Right lobe of liver (tissue), 4 donors: ENCODE data around the gene TBC1D8.

Experiments used
- POLR2A ChIP-seq: fragments of 450-650 bp; IDR thresholded peaks from one replicate; pipeline ENCODE4 v1.6.1; 2017; ENCODE audit warnings: antibody characterized with exemption, mild to moderate bottlenecking
- TF ChIP-seq, protein P1 (sequence below), 4 donors: fragments of 200-600 bp in 3 of 4; fragments of 450-650 bp in 1 of 4; IDR thresholded peaks; one replicate each; pipeline versions ENCODE4 v1.5.1 to v1.8.0; 2016 to 2022; ENCODE audit warnings: antibody characterized with exemption in 4 of 4, mild to moderate bottlenecking in 2 of 4
- donor health status: DM: no; HTN: no; CAD: no.
- donor health status: DM: no; HTN: no; CAD: no.
- donor health status: DM: no; HTN: yes; CAD: no.

DNA sequence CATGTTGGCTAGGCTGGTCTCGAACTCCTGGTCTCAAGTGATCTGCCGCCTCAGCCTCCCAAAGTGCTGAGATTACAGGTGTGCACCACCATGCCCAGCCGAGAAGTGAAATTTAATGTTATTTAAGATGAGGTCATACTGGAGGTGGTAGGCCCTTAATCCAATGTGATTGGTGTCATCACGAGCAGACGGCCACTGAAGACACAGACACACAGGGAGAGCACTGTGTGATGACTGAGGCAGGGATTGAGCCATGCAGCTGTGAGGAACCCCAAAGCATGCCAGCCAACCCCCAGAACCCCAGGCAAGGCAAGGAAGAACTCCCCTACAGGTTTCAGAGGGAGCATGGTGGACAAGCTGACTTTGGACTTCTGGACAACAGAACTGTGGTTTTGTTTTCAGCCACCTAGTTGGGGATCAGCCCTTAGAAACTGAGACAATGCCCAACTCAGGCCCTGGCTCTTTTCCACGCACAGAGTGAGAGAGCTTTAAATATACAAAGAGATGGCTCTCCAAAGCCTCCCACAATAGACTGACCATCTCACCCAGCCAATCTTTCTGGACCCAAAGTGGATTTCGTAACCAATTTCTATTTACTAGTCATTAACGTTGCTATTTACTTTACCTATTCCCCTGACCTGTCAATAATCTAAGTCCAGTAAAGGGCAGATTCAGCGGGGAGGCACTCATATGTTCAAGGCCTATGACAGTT lies 34.2 kb downstream of the TBC1D8 start:
- TF ChIP-seq, protein P1, sequence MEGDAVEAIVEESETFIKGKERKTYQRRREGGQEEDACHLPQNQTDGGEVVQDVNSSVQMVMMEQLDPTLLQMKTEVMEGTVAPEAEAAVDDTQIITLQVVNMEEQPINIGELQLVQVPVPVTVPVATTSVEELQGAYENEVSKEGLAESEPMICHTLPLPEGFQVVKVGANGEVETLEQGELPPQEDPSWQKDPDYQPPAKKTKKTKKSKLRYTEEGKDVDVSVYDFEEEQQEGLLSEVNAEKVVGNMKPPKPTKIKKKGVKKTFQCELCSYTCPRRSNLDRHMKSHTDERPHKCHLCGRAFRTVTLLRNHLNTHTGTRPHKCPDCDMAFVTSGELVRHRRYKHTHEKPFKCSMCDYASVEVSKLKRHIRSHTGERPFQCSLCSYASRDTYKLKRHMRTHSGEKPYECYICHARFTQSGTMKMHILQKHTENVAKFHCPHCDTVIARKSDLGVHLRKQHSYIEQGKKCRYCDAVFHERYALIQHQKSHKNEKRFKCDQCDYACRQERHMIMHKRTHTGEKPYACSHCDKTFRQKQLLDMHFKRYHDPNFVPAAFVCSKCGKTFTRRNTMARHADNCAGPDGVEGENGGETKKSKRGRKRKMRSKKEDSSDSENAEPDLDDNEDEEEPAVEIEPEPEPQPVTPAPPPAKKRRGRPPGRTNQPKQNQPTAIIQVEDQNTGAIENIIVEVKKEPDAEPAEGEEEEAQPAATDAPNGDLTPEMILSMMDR (IDR thresholded peaks at IDR 0.05) = no peak
- peak; percentile 39 for TF ChIP-seq POLR2A
